GM12892 (cell line): ENCODE results near the gene APOC3.
"Not testable (repeated sequence)": the region's sequence is repeated elsewhere in the genome, so short reads cannot be mapped to it uniquely, and the experiment has no call there.

Experiments
- DNase-seq: peaks from one replicate; pipeline ENCODE4 v3.0.0; 2011; ENCODE audit not compliant: insufficient read length
- FAIRE-seq: peaks from 2 replicates; lab custom pipeline; 2011; peaks lifted over from hg19 to GRCh38; lab: Jason Lieb, UNC
- POLR2A ChIP-seq: IDR thresholded peaks from 2 replicates; pipeline ENCODE4 v1.6.1; 2011; ENCODE audit warnings: low read depth, low read length, control low read depth
- POLR2AphosphoS5 ChIP-seq: IDR thresholded peaks from 2 replicates; pipeline ENCODE4 v1.6.1; 2011; ENCODE audit warnings: low read depth, low read length, control low read depth
- TAF1 ChIP-seq: IDR thresholded peaks from 2 replicates; pipeline ENCODE4 v1.6.1; 2011; ENCODE audit warnings: low read depth, mild to moderate bottlenecking, control low read depth, low read length, borderline replicate concordance

Gene APOC3

GRCh38 chr11:116833816-116834534 is 4.3 kb downstream of the APOC3 start:
- FAIRE-seq (no peak), DNase-seq (no peak)
- TF ChIP-seq POLR2AphosphoS5 (no peak), POLR2A (no peak), TAF1 (no peak)

- DNase-seq, FAIRE-seq: not testable (repeated sequence)
These were observed 4.9 kb downstream of the APOC3 start for GRCh38 chr11:116834535-116835041.

GRCh38 chr11:116835042-116835772 is 5.5 kb downstream of the APOC3 start:
- DNase-seq (no peak), FAIRE-seq (no peak)

GRCh38 chr11:116835791-116836631 is 6.3 kb downstream of the APOC3 start:
- peak; percentile 96 for FAIRE-seq
- DNase-seq, result peak; percentile 92
- TF ChIP-seq TAF1, result no peak
- peak; percentile 57; the same call in 1 of the 2 replicates for TF ChIP-seq POLR2A

More at GRCh38 chr11:116835042-116835772, 5.5 kb downstream of the APOC3 start:
- no peak for TF ChIP-seq POLR2A
- TF ChIP-seq TAF1, result no peak
- no peak for TF ChIP-seq POLR2AphosphoS5

GRCh38 chr11:116836632-116836991 is 6.9 kb downstream of the APOC3 start:
- FAIRE-seq (no peak), DNase-seq (no peak)
- TF ChIP-seq TAF1 (no peak), POLR2A (no peak), POLR2AphosphoS5 (no peak)

GRCh38 chr11:116837231-116838091 is 7.8 kb downstream of the APOC3 start, which contains the start of gene APOA1:
Gene APOA1, minus strand, starts transcription at chr11:116837622. Its CDS starts 235 bp downstream, at chr11:116837387.
- TF ChIP-seq TAF1 (no peak), POLR2A (no peak), POLR2AphosphoS5 (no peak)
- no peak for FAIRE-seq

GRCh38 chr11:116838321-116839084 is 8.8 kb downstream of the APOC3 start:
- no peak for DNase-seq
- no peak for FAIRE-seq
- TF ChIP-seq POLR2AphosphoS5 (no peak), POLR2A (no peak), TAF1 (no peak)

More at GRCh38 chr11:116837231-116838091, 7.8 kb downstream of the APOC3 start, which contains the start of gene APOA1:
- DNase-seq, result no peak

GRCh38 chr11:116840224-116840745 is 10.6 kb downstream of the APOC3 start:
- FAIRE-seq (no peak), DNase-seq (no peak)
- TF ChIP-seq POLR2AphosphoS5 (no peak), POLR2A (no peak), TAF1 (no peak)

GRCh38 chr11:116840746-116841296 is 11.1 kb downstream of the APOC3 start:
- TF ChIP-seq POLR2AphosphoS5, result no peak
- DNase-seq (no peak), FAIRE-seq (no peak)
